ENCODE measurements around the gene MYL12B.

The MYL12B gene

DNA sequence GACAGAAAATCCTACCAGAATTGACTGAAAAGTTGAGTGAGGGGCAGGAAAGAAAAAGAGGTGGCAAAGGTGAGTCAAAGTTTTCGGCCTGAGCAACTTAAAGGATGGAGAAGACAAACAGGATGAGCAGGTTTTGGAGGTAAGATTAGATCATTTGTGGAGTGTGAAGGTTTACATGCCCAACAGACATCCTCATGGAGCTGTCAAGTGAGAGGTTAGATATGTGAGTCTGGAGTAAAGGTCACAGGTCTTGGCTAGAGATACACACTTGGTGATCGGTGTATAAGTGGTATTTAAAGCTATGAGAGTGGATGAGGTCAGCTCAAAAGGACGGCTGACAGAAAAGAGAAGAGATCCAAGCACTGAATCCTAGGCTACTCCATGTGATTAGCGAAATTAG lies 25.5 kb upstream of the MYL12B start:
- no peak for DNase-seq

- DNase-seq = no peak
These were observed 23.2 kb upstream of the MYL12B start for GRCh38 chr18:3238742-3239141.

DNA sequence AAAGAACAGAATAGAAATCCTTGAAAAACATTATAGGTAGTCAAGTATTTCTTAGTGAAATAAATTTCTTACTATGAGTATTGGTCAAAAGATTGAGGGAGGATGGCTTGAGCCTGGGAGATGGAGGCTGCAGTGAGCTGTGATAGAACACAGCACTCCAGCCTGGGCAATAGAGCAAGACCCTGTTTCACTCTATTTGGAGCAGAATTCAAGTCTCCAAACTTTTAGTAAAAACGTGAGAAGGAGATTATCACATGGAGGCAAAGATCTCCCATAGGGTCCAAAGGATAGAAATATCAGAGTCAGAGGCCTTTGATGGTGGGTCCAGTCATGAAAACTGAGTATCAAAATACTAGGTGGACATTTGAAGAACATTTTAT lies 16.8 kb upstream of the MYL12B start:
- DNase-seq = no peak

DNA sequence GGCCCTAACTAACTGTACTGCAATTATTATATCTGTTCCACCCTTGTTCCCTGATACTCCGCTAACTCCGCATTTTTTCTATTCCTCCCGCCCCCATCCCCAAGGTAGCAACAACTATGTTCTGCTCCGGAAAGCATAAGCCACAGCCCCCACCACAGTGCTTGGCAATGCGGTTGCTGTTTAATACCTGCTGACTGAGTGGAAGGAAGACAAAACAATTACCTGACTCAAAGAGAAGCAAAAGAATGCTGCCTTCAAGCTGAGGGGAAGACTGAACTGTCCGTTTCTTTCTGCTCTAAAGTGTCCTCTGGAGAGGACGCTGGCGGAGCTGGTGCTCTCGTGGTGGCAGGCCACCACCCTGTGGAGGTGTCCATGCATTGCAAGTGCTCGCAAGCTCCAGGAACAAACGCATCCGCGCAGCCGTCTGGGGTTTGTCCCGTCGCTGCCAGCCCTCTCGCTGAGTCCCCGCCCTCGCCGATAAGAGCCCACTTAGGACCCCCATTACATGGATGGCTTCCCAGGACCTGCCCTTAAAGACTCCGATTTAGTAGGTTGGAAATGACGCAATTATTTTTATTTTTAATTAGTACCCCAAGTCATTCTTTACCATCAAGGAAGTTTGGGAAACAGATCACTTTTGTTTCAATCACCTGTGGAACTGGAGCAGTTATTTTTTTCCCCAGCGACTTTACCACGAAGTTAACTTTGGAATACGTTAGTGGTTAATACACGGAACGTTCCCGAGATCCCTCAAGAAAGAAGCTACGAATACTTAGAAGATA lies 15.9 kb upstream of the MYL12B start:
- peak; percentile 87 for DNase-seq

GRCh38 chr18:3246635-3247239 lies 15.2 kb upstream of the MYL12B start:
- DNase-seq = no peak

DNA sequence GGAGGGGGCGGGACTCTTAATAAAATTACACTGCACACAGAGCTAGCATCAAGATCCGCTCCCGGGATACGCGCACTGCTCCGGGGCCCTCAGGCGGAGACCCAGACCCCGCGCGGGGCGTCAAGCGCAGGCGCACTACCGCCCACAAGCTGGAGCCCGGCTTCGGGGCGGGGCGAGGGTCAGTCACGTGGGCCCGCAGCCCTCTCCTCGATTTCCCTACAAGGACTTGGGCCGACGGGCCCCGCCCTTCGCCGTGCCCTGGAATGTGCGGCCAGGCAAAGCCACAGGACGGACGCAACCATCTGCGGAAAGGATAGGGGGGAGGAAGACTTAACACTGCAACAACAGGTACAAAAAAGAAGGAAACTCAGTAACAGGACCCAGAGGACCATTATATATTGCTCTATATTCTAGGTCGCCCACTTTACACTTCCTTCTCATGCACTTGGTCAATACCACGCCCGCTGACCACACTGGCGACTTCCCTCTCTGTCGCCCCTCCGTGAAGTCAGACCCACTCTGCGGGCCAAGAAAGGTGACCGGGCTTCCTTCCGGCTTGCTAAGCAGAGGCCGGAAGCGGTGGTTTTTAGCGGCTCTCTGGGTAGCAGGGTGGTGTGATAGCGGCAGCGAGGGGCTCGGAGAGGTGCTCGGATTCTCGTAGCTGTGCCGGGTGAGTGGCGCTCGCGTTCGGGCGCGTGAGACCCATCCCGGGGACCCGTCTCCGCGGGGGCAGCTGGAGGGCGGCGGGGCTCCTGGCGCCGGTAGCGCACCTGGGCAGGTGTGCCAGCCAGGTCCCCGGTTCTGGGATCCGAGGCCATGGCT lies 14.5 kb upstream of the MYL12B start, which contains the start of gene MYL12A:
Gene MYL12A, plus strand, starts transcription at position 562 of the 822 bp plus-strand sequence. CDS start 5,447 bp downstream, outside the sequence.
- peak; percentile 99 for DNase-seq

GRCh38 chr18:3248062-3248657 lies 13.8 kb upstream of the MYL12B start:
- peak; percentile 37 for DNase-seq

- peak; percentile 64 for DNase-seq
These were observed 13.1 kb upstream of the MYL12B start for GRCh38 chr18:3248658-3249359.

DNA sequence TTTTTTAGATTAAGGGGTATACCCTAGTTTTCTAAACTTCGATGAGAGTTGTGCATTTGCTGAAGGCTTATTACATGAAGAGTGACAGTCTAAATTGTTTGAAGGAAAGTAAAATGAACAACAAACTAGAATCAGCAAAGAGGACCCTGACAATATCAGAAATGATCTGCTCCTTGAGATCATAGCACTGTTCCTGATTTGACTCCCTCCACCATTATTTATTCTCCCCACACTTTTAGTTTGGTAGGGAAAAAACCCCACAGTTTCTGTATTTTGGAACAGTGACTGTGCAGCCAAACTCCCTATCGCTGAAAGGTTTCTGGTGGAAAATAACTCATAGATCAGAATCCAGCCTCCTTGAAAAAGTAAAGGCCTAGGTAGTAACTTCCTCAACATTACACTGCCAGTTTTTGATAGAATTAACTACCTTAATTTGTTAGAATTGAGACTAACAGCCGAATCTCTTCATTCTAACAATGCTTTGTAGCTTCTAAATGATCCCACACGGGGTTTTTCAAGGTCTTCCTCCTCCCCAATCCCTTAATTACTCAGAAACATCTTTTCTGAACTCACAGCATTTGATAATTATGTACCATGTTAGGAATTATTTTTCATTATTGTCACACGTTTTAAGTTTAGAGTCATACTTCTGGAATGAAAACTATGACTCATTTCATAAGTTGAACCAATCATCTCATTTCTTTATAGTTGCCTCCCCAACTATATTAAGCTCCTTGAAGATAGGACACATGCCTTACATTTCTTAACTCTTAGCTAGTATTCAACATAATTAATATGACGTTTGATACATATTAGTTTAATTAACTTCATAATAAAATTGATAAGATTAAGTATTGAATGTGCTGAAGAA lies 11.5 kb upstream of the MYL12B start:
- DNase-seq = peak; percentile 87

DNA sequence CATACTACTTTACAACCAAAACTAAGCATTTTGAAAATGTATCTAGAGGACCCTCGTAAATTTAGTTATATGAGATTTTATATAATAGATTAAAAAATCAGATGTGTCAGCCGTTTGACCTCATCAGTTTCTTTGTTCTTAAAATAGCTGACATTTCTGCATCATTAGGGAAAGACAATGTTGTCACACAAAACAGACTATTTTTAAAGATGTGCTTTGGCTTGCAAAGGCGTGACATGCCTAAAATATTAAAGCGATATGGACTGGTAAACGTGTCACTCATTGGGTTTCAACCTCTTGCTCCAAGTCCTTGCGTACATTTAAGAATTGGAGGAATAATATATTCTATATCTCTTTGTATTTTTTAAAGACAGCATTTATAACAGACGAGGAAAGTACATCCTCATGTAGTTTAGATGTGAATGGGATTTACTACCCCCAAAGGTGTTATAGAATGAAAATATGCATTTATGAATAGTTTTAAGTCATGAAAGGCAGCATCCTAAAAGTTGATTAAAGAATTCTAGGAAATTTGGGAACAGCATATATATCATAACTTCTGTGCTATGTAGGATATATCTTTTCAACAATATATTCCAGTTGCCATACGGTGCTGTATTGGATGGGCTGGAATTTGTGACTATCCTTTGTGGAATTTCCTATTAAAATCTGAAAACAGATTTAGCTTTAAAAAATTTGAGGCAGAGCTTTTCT lies 10.5 kb upstream of the MYL12B start:
- DNase-seq = no peak

DNA sequence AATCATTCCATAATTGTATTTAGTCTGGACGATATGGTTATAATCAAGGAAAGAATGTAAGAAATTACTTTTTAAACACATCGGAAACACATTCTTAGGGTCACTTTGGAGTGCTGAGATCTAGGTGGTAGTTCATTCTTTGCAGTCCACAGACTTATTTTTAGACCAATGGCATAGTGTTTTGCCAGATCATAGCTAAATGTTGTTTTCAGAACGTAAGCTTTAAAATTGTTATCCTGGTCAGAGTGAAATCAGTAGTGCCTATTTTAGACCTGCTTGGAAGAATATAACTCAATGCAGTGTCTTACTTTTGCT lies 10.0 kb upstream of the MYL12B start:
- DNase-seq = peak; percentile 79

- DNase-seq = no peak
These were observed 9.1 kb upstream of the MYL12B start for GRCh38 chr18:3252843-3253242.

- DNase-seq = no peak
These were observed 7.2 kb upstream of the MYL12B start for GRCh38 chr18:3254725-3255124.

- no peak for DNase-seq
These were observed 6.2 kb upstream of the MYL12B start for GRCh38 chr18:3255611-3256165.

DNA sequence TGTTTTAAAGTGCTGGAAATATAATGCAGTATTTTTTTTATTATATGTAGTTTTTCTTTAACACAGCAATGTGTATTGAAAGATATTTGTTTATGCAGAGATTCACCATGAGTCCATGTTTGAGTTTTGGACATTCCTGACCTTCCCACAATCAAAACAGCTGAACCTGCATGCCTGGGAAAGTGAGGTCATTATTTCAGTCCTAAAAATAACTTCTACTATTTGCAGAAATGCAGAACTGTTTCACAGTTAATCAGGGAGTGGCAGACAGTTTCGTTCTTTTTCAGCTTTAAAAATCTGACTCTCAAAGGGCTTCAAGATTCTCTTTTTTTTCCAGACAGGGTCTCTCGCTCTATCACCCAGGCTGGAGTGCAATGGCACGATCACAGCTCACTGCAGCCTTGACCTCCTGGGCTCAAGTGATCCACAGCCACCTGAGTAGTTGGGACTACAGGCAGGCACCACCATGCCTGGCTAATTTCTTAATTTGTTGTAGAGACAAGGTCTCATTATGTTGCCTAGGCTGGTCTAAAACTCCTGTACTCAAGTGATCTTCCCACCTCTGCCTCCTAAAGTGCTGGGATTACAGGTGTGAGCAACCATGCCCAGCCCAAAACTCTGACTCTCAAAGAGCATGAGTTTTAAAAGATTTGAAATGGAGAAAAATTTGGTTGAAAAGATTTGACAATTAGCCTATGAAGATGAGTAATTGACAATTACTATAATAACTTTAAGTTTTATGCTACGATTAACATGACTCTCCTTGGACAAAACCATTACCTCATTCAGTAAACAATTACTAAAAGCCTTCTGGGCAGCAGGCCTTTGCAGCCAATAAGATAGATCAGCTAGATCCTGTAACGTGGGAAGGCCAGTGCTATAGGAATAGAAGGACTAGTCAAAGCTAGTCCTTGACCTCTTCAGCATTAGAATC lies 5.0 kb upstream of the MYL12B start:
- DNase-seq = no peak

DNA sequence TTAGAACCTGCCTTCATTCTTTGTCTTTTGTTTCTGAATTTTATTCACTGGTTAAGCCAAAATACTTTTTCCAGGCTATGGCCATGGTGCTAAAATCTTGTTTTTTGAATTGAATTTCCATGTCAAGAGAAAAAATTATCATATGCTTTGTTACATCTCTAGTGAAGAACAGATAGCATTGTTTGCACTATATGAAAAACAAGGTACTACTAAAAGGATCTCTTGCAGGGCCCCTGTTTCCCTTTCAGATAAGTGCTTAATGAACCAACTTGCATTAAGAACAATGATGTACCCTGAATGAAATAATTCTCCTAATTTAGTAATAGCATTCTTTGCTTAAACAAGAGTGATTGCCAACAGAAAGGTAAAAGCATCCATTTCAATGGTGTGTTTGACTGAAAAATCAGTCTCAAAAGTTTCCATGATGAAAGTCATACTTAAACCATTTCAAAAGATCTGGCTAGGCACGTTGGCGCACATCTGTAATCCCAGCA lies 4.3 kb upstream of the MYL12B start:
- DNase-seq = no peak

- no peak for DNase-seq
These were observed 949 bp upstream of the MYL12B start for GRCh38 chr18:3260995-3261372.

GRCh38 chr18:3262234-3263131 lies 550 bp downstream of the MYL12B start:
- DNase-seq = no peak
